GM12891 (cell line): Measurements from ENCODE around the gene RNF183.

Experiments used
- DNase-seq: peaks from one replicate; pipeline ENCODE4 v3.0.0; 2011; ENCODE audit warnings: low spot score; ENCODE audit not compliant: insufficient read length
- FAIRE-seq: peaks from 2 replicates; lab custom pipeline; 2011; peaks lifted over from hg19 to GRCh38; lab: Jason Lieb, UNC
- PAX5 ChIP-seq: IDR thresholded peaks from 2 replicates; pipeline ENCODE4 v1.6.1; 2011; ENCODE audit warnings: low read length, moderate library complexity, mild to moderate bottlenecking; ENCODE audit not compliant: insufficient read depth, severe bottlenecking
- POLR2A ChIP-seq: IDR thresholded peaks from 2 replicates; pipeline ENCODE4 v1.6.1; 2011; ENCODE audit warnings: low read depth, low read length, control low read depth
- POLR2AphosphoS5 ChIP-seq: IDR thresholded peaks from 2 replicates; pipeline ENCODE4 v1.6.1; 2011; ENCODE audit warnings: low read depth, low read length, control low read depth
- POU2F2 ChIP-seq: IDR thresholded peaks from 2 replicates; pipeline ENCODE4 v1.6.1; 2011; ENCODE audit warnings: low read depth, mild to moderate bottlenecking, control low read depth, low read length, moderate library complexity
- SPI1 ChIP-seq: IDR thresholded peaks from 2 replicates; pipeline ENCODE4 v1.6.1; 2011; ENCODE audit warnings: low read depth, low read length, control low read depth
- TAF1 ChIP-seq: IDR thresholded peaks from 2 replicates; pipeline ENCODE4 v1.6.1; 2011; ENCODE audit warnings: low read depth, low read length, control low read depth

The RNF183 gene

DNA sequence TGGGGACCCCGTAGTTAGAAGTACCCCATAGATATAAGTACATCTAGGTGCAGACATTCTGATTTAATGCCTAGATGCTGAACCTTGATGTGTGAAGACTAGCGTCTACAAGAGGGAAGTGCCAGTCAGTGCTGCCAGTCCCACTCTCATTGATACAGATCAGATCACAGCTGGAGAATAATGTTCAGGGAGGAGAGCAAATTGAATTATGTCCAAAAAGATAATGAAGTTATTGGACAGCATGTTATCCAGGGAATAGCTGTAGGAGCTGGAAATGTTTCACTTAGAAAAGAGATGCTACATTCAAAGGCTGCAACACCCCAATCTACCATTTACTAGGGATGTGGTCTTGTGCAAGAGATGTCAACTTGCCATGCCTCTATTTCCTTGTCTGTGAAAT, 15.9 kb upstream of the RNF183 start:
- no peak for TF ChIP-seq POU2F2
- no peak for TF ChIP-seq POLR2AphosphoS5
- TF ChIP-seq POLR2A, result no peak
- TF ChIP-seq TAF1, result no peak
- TF ChIP-seq SPI1, result no peak
- no peak for TF ChIP-seq PAX5
- DNase-seq, result no peak
- no peak for FAIRE-seq

DNA sequence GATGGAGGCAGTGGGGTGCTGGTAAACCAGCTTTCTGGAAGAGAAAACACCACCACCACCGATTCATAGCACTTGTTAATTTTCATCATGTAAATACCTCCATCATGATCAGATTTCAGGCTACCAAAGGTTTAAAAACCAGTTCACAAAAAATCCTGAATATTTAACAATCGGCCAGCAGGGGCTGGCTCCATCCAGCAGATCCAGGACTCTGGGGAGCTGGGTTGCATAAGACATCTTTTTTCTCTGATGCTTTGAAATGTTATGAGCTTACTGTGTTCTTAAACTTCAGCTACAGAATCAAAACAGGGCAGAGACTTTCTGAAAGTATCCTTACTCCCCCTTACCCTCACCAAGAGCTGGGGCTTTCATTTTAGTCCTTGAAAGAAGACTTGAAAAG, 14.6 kb upstream of the RNF183 start:
- DNase-seq (no peak), FAIRE-seq (no peak)
- TF ChIP-seq POLR2A (no peak), POU2F2 (no peak), SPI1 (no peak), TAF1 (no peak), PAX5 (no peak), POLR2AphosphoS5 (no peak)

DNA sequence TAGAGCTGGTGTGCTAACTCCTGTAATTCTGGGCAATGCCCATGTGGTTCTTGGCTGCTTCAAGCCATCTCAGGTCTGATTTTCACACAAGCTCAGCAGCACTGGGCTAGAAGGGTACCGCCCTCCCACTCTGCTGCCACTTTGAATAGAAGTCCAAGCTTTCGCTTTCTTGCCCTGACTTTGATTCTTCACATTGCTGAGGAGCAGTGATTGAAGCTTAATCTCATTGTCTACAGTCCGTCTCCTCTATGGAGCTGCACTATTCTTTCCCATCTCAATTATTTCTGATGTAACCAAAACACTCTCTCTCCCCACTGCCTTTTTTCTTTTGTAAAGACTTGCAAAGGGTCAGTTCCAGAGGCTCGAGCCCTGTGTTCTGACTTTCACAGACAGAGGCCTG, 12.9 kb upstream of the RNF183 start:
- FAIRE-seq, result no peak
- TF ChIP-seq POU2F2 (no peak), TAF1 (no peak), POLR2AphosphoS5 (no peak), SPI1 (no peak), POLR2A (no peak), PAX5 (no peak)
- DNase-seq, result no peak

DNA sequence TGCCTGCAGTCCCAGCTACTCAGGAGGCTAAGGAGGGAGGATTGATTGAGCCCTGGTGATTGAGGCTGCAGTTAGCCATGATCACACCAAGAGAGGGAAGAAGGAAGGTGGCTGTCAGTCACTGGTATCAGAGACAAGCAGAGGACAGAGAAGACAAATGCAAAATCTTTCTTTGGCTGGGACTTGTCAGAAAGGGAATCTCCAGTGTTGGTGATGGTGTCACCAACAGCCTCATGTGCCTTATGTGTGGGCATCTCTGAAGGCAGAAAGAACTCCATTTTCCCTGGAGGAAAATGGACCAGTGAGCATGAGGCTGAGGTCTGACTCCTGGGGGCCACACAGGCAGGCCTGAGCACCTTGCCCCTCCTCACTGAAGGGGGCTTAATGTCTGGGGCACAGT, 12.1 kb upstream of the RNF183 start:
- TF ChIP-seq POLR2A (no peak), PAX5 (no peak), POLR2AphosphoS5 (no peak)
- FAIRE-seq (no peak), DNase-seq (no peak)

DNA sequence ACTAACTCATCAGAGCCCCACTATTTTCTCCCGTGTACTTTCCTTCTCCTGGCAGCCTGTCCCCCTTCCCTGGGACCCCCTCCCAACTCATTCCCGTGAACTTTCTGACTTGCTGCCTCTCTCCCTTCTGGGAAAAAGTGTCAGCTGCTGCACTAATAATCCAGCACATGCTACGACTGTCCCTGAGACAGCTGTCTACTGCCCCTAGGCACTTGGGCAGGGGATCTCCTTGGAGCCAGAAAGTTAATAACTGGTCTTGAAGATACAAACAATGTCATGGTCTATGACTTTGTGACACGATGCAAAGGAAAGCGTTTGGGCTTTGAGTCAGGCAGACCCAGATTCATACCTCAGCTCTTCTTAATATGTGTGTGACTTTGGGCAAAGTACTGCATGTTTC, 10.1 kb upstream of the RNF183 start:
- FAIRE-seq, result no peak
- TF ChIP-seq TAF1 (no peak), POLR2A (no peak), POLR2AphosphoS5 (no peak), SPI1 (no peak), PAX5 (no peak), POU2F2 (no peak)
- DNase-seq, result no peak

DNA sequence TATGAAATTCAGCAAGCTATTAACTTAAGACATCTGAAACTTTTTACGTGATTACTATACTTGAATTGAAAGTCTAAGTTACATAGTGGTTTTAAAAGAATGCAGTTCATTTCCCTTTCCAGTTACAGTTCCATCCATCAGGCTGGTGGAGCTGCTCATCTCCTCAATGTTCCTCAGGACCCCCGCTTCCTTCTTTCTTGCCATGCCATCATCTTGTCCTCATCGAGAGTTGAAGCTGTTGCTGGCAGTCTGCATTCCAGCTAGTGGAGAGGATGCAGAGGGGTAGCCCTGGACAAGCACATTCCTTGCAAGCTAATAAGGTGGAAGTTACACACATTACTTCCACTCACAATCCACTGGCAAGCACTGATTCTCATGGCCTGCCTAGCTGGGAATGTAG, 8.8 kb upstream of the RNF183 start:
- TF ChIP-seq POLR2AphosphoS5 (no peak), POU2F2 (no peak), SPI1 (no peak), POLR2A (no peak), TAF1 (no peak), PAX5 (no peak)
- DNase-seq, result no peak
- no peak for FAIRE-seq

DNA sequence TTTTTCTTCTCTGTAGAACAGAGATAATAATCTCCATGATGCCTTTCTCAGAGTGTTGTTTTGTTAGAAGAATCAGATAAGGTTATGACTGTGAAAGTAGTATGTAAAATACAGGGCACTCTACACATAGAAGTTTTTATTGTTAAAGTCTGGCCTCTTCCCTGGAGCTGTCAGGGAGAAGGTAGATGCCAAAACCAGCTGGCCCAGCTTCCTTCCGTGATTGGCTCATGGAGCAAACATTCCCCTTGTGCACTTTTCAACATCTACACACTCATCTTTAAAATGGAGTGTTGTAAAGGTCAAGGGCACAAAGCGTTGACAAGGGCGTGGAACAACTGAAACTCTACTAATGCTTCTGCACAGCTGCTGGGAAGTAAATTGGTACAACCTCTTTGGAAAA, 7.4 kb upstream of the RNF183 start:
- FAIRE-seq, result no peak

DNA sequence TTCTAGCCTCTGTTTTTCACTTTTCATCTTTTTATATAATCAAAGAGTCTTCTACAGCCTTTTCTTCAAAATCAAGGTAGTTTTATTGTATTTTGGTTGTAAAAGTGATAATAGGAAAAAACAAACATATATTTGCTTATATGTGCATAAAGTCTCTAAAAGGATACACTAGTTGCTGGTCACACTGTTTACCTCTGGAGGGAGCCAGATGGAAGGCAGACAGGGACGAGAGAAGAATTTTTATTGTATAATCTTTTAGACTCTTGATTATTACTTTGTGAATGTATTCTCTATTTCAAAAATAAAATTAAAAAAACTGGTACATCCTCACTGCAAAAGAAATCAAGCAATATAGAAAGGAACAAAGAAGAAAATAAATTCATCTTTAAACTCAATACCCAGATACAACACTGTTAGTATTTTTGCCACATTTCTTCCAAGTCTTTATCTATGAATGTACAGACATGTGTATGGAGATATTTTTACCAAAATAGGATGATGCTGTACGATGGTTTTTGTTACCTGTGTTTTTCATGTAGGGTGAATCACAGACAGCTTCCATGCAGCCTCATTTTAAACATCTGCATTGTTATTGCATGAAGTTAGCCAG, 6.1 kb upstream of the RNF183 start:
- no peak for TF ChIP-seq TAF1
- TF ChIP-seq POU2F2, result no peak
- no peak for TF ChIP-seq POLR2A
- no peak for TF ChIP-seq POLR2AphosphoS5
- TF ChIP-seq SPI1, result no peak
- TF ChIP-seq PAX5, result no peak
- DNase-seq, result no peak
- no peak for FAIRE-seq

More for the DNA sequence above, 7.4 kb upstream of the RNF183 start:
- TF ChIP-seq POLR2AphosphoS5, result no peak
- no peak for TF ChIP-seq POU2F2
- TF ChIP-seq SPI1, result no peak
- no peak for TF ChIP-seq TAF1
- no peak for DNase-seq

DNA sequence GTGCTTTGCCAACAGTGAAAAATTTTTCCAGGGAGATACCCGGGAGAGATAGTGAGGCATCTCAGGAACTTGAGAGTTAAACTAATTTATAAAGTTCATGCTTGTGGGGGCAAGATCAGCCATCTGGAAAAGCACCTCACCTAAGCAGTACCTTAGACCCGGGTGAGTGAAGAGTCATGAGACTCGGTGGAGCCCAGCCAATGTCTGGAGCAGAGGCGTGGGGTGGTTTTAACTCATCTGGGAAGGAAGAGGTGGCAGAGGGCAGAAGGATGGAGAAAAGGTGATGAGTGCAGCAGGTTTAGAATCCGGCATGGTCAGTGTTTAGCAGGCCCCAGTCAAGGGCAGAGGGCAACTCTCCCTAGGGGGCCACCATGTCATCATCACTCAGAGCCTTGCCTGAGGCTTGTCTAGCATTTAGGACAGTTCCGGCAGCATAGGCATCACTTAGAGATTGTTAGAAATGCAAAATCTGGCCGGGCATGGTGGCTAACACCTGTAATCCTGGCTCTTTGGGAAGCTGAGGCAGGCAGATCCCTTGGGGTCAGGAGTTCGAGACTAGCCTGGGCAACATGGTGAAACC, 4.3 kb upstream of the RNF183 start:
- TF ChIP-seq PAX5 (no peak), POU2F2 (no peak), POLR2AphosphoS5 (no peak), SPI1 (no peak), POLR2A (no peak), TAF1 (no peak)
- no peak for FAIRE-seq
- no peak for DNase-seq

DNA sequence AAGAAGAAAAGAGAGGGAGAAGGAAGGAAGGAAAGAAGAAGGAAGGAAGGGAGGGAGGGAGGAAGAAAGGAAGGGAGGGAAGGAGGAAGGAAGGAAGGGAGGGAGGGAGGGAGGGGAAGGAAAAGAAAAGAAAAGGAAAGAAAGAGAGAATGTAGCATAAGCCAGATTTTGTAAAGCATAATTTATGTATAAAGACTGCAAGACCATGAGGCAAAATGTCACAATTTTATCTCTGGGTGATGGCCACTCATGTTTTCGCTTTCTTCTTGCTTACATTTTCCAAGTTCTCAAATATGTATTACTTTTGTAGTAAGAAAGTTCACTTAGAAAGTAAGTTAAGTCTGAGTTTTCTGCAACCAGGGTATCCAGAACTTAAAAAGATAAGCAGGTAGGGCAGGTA, 3.4 kb upstream of the RNF183 start:
- no peak for TF ChIP-seq POU2F2
- no peak for TF ChIP-seq POLR2A
- no peak for TF ChIP-seq POLR2AphosphoS5
- TF ChIP-seq TAF1, result no peak
- TF ChIP-seq SPI1, result no peak
- no peak for TF ChIP-seq PAX5
- no peak for DNase-seq
- FAIRE-seq, result no peak
